ENCODE results near the gene GMPR.
A peak's percentile ranks its signal among the peaks of the same experiment; 100 is the strongest.

Gene GMPR

DNA sequence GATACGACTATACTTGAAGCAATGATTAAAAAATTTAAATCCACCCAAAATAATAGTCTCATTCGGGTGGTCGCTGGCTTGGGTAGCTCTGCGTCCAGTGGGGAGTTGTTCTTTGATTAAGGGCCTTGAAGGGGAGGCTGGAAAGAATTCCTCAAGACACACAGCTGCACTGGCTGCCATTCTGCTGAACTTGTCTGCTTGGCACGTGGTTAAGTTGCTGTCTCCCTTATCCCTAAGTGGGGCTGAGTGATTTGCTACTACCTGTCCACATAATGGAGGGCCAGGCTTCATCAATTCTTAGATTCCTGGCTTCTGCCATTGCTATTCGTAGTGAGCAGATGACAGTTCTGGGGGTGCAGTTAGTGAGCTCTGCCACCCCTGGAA lies 98.5 kb downstream of the GMPR start:
- no peak overlapping the region for H3K4me3 ChIP-seq (ENCODE audit: low read depth, low read length)
- no peak for DNase-seq (ENCODE audit: low read depth, low spot score)
- in situ Hi-C loops (cut with HindIII; ENCODE audit: low sequenced_read_pairs), result no loop called here
- no peak for TF ChIP-seq CTCF (IDR thresholded peaks at IDR 0.05; ENCODE audit: low read depth, low read length)

DNA sequence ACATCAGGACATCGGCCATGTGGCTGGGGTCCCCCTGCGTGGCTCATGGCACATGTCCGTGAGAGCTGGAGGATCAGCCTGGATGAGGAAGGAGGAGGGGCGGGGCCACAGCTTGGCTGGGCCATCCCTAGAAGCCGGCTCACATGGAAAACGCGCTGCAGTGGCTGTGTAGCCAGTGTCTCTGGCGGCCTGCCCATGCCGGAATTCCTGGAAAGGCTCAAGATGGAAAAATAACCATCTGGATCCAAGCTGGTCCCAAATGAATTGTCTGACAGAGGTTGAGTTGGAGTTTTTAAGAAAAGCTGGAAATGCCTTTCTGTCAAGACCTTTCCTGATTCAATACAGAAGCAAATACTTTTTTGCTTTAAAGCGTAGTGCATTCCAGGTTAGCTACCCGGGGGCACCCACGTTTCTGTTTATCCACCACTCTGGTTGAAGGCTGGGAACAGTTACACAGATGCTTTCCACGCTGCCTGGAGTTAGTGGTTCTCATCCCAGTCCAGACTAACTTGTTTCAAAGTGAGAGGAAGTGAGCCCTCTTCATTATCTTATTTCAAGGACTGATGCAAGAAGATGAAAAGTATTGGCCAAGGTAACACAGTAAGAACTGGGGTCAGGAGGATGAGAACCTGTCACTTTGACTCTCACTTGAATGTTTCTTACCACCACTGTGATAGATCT lies 99.0 kb downstream of the GMPR start:
- no peak for TF ChIP-seq CTCF (IDR thresholded peaks at IDR 0.05; ENCODE audit: low read depth, low read length)
- peak; percentile 70 for DNase-seq (ENCODE audit: low read depth, low spot score)
- H3K4me3 ChIP-seq (ENCODE audit: low read depth, low read length), result no peak overlapping the region
- in situ Hi-C loops (cut with HindIII; ENCODE audit: low sequenced_read_pairs), result no loop called here

- DNase-seq (ENCODE audit: low read depth, low spot score), result peak; percentile 98
- no peak overlapping the region for H3K4me3 ChIP-seq (ENCODE audit: low read depth, low read length)
- peak; percentile 87 for TF ChIP-seq CTCF (IDR thresholded peaks at IDR 0.05; ENCODE audit: low read depth, low read length)
- in situ Hi-C loops (cut with HindIII; ENCODE audit: low sequenced_read_pairs), result no loop called here
These were observed 100.3 kb downstream of the GMPR start for GRCh38 chr6:16338577-16339264.

DNA sequence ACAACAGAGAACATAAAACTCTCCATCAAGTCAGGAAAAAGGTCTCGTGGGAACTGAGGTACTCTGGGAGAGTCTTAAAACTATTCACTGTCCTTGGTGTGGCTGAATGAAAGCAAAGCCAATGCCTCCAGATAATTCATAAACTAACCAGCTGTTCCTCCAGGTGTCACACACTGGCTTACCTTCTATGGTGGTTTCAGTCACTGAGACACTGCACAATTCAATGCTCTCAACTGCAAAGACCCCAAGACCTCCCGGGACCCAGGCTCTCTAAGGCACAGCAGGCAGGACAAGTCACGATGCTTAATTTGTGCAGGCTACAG lies 100.8 kb downstream of the GMPR start:
- no peak for TF ChIP-seq CTCF (IDR thresholded peaks at IDR 0.05; ENCODE audit: low read depth, low read length)
- DNase-seq (ENCODE audit: low read depth, low spot score), result no peak
- no peak overlapping the region for H3K4me3 ChIP-seq (ENCODE audit: low read depth, low read length)
- in situ Hi-C loops (cut with HindIII; ENCODE audit: low sequenced_read_pairs), result no loop called here

DNA sequence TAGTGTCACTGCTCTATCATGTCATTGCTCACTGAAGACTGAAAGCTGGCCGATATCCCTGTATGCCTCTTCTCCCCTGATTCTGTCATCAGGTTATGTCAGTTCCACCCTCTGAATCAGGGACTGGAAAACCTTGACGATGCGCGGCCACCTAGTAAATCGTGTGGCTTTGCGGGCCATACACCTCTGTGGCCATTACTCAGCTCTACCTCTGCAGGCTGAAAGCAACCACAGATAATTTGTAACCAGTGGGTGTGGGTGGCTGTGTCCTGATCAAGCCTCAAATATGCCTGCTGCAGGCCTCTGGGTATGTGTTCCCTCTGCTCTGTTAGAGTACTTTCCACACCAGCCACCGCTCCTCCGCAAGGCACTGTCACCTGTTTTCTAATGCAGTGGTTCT lies 105.2 kb downstream of the GMPR start:
- TF ChIP-seq CTCF (IDR thresholded peaks at IDR 0.05; ENCODE audit: low read depth, low read length), result no peak
- H3K4me3 ChIP-seq (ENCODE audit: low read depth, low read length), result no peak overlapping the region
- in situ Hi-C loops (cut with HindIII; ENCODE audit: low sequenced_read_pairs), result no loop called here
- no peak for DNase-seq (ENCODE audit: low read depth, low spot score)

- H3K4me3 ChIP-seq (ENCODE audit: low read depth, low read length), result no peak overlapping the region
- peak; percentile 60 for DNase-seq (ENCODE audit: low read depth, low spot score)
- no peak for TF ChIP-seq CTCF (IDR thresholded peaks at IDR 0.05; ENCODE audit: low read depth, low read length)
- in situ Hi-C loops (cut with HindIII; ENCODE audit: low sequenced_read_pairs), result no loop called here
These were observed 106.4 kb downstream of the GMPR start for GRCh38 chr6:16344756-16345155.

Data from astrocyte of the spinal cord (primary cell).